HG02938 (cell line): Measurements from ENCODE around the gene SCAND1.

Experiments used
- ATAC-seq: cut with Tn5 transposase; IDR thresholded peaks from one replicate; pipeline ENCODE4 v1.9.1; 2021; ENCODE audit warnings: mild to moderate bottlenecking, moderate library complexity; ENCODE audit not compliant: unreplicated experiment

Gene SCAND1

GRCh38 chr20:35908007-35908406 is 46.3 kb downstream of the SCAND1 start:
- no peak for ATAC-seq

GRCh38 chr20:35907017-35907701 is 47.1 kb downstream of the SCAND1 start:
- no peak for ATAC-seq

- no peak for ATAC-seq
These were observed 49.2 kb downstream of the SCAND1 start for GRCh38 chr20:35904982-35905663.

GRCh38 chr20:35903843-35904242 is 50.5 kb downstream of the SCAND1 start:
- no peak for ATAC-seq
